Ramos (cell line): Measurements from ENCODE around the gene FADS2.

Experiments used
- in situ Hi-C: fragments of 300-500 bp; cut with MboI; formaldehyde crosslinking; loops from one replicate; pipeline ENCODE4 v1.14.3; 2022; ENCODE audit warnings: low sequenced_read_pairs; ENCODE audit not compliant: unreplicated experiment

The FADS2 gene

DNA sequence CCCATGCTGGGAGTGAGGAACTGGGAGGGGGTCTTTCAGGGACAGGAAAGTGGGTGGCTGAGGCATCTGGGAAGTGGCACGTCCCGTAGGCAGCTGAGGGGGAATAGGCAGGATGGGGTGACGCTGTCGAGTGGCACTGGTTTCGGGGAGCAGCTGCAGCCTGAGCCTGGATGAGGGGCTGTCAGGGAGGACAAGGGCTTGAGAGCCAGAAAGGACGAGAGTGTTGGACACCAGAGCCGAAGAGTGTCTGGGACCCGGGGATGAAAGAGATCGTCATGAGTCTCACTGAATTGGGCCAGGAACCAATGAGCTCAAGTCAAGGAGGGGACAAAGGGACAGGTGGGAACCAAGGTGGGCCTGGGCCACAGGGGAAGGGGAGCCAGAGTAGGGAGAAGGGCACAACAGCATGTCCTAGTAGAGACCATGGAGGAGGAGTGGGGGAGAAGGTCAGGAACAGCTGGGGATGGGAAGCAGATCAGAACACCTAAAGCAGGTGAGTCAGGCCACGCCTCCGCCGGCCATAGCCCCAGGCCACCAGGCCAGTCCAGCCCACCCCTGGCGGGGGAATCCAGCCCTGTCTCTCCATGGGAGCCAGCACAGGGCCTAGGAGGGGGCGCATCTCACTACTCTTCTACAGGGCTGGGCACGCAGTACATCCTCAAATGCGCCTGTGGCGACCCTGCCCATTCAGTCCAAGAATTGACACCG lies 85.0 kb downstream of the FADS2 start:
- in situ Hi-C loops: no loop called here

- in situ Hi-C loops: no loop called here
Measured at GRCh38 chr11:61913699-61914395, 85.7 kb downstream of the FADS2 start.

GRCh38 chr11:61914471-61915171 lies 86.5 kb downstream of the FADS2 start:
- in situ Hi-C loops: no loop called here

DNA sequence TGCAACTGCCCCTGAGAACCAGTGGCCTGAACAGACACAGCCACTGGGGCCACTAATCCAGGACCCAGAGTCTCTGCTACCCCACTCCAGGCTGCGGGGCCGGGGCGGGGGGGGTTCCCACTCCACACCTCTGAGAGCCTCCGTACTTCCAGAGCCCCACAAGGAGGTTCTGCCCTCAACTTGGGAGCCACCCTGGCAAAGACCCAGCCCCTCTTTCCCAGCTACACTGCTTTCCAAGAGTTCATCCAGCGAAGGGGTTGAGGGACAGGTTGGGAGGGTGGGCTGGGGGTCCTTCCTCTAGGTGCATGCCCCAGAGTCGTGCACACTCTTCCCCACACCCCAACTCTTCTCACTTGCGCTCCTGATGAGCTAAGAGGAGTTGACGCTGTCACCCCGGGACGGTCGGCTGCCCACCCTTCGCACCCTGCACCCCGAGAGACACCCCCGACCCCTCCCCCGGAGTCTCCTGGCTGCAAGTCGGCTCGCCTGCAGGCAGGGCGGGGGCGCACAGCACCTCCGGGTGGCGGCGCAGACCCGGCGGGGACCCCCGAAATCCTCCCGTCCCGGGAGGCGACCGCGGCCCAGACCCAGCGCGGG lies 88.7 kb downstream of the FADS2 start:
- in situ Hi-C loops: no loop called here
